HEK293 (cell line): ENCODE measurements around the gene HDAC8.

Experiments
- BCL11B ChIP-seq: fragments of 450-650 bp; formaldehyde crosslinking; IDR thresholded peaks from 2 replicates; pipeline ENCODE4 v1.5.1; 2016; ENCODE audit warnings: low read depth, missing biosample characterization, missing genetic modification characterization
- EGR2 ChIP-seq: fragments of 450-650 bp; formaldehyde crosslinking; IDR thresholded peaks from 2 replicates; pipeline ENCODE4 v1.5.1; 2016; ENCODE audit warnings: low read depth, missing biosample characterization, missing genetic modification characterization
- HOXC10 ChIP-seq: sonication (generic); formaldehyde crosslinking; IDR thresholded peaks from 2 replicates; pipeline ENCODE4 v1.8.1; 2023; ENCODE audit warnings: mild to moderate bottlenecking, missing genetic modification reagents
- KLF16 ChIP-seq: fragments of 450-650 bp; formaldehyde crosslinking; IDR thresholded peaks from 2 replicates; pipeline ENCODE4 v1.5.1; 2017; ENCODE audit warnings: missing biosample characterization, missing genetic modification characterization
- PRDM6 ChIP-seq: fragments of 450-650 bp; formaldehyde crosslinking; IDR thresholded peaks from 2 replicates; pipeline ENCODE4 v1.5.1; 2017; ENCODE audit warnings: missing biosample characterization, missing genetic modification characterization
- REST ChIP-seq: fragments of 450-650 bp; formaldehyde crosslinking; IDR thresholded peaks from 2 replicates; pipeline ENCODE4 v1.5.1; 2016; ENCODE audit warnings: missing biosample characterization, missing genetic modification characterization
- SCRT2 ChIP-seq: fragments of 450-650 bp; formaldehyde crosslinking; IDR thresholded peaks from 2 replicates; pipeline ENCODE4 v1.5.1; 2016; ENCODE audit warnings: missing biosample characterization, missing genetic modification characterization
- SP2 ChIP-seq: fragments of 450-650 bp; formaldehyde crosslinking; IDR thresholded peaks from 2 replicates; pipeline ENCODE4 v1.5.1; 2016; ENCODE audit warnings: missing biosample characterization, missing genetic modification characterization
- TCF7L2 ChIP-seq: IDR thresholded peaks from 2 replicates; pipeline ENCODE4 v1.6.1; 2011; ENCODE audit warnings: low read depth, mild to moderate bottlenecking, inconsistent platforms, low read length, moderate library complexity, borderline replicate concordance
- TSHZ1 ChIP-seq: fragments of 450-650 bp; formaldehyde crosslinking; IDR thresholded peaks from 2 replicates; pipeline ENCODE4 v1.5.1; 2016; ENCODE audit warnings: missing biosample characterization, missing genetic modification characterization, borderline replicate concordance
- YY1 ChIP-seq: fragments of 450-650 bp; formaldehyde crosslinking; IDR thresholded peaks from 2 replicates; pipeline ENCODE4 v1.5.1; 2018; ENCODE audit warnings: missing biosample characterization, missing genetic modification characterization
- ZFHX2 ChIP-seq: fragments of 450-650 bp; formaldehyde crosslinking; conservative IDR thresholded peaks from 2 replicates; pipeline ENCODE4 v1.5.1; 2016; ENCODE audit warnings: missing biosample characterization, missing genetic modification characterization
- ZNF146 ChIP-seq: fragments of 450-650 bp; formaldehyde crosslinking; IDR thresholded peaks from 2 replicates; pipeline ENCODE4 v1.5.1; 2016; ENCODE audit warnings: missing biosample characterization, missing genetic modification characterization
- ZNF174 ChIP-seq: fragments of 450-650 bp; formaldehyde crosslinking; IDR thresholded peaks from 2 replicates; pipeline ENCODE4 v1.5.0; 2017; ENCODE audit warnings: missing biosample characterization, mild to moderate bottlenecking, missing genetic modification characterization
- ZNF184 ChIP-seq: fragments of 450-650 bp; IDR thresholded peaks from 2 replicates; pipeline ENCODE4 v1.5.1; 2018; ENCODE audit warnings: missing biosample characterization, mild to moderate bottlenecking, missing genetic modification characterization
- ZNF23 ChIP-seq: fragments of 450-650 bp; formaldehyde crosslinking; IDR thresholded peaks from 2 replicates; pipeline ENCODE4 v1.5.1; 2016; ENCODE audit warnings: missing biosample characterization, missing genetic modification characterization, borderline replicate concordance
- ZNF239 ChIP-seq: fragments of 450-650 bp; formaldehyde crosslinking; IDR thresholded peaks from 2 replicates; pipeline ENCODE4 v1.5.1; 2016; ENCODE audit warnings: missing biosample characterization, missing genetic modification characterization
- ZNF248 ChIP-seq: fragments of 450-650 bp; formaldehyde crosslinking; IDR thresholded peaks from 2 replicates; pipeline ENCODE4 v1.5.1; 2017; ENCODE audit warnings: missing biosample characterization, missing genetic modification characterization
- ZNF280D ChIP-seq: fragments of 450-650 bp; formaldehyde crosslinking; IDR thresholded peaks from 2 replicates; pipeline ENCODE4 v1.5.1; 2016; ENCODE audit warnings: missing biosample characterization, missing genetic modification characterization
- ZNF37A ChIP-seq: fragments of 450-650 bp; IDR thresholded peaks from 2 replicates; pipeline ENCODE4 v1.5.1; 2018; ENCODE audit warnings: missing biosample characterization, missing genetic modification characterization
- ZNF449 ChIP-seq: fragments of 450-650 bp; formaldehyde crosslinking; IDR thresholded peaks from 2 replicates; pipeline ENCODE4 v1.5.1; 2017; ENCODE audit warnings: missing biosample characterization, mild to moderate bottlenecking, missing genetic modification characterization, moderate library complexity
- ZNF571 ChIP-seq: fragments of 450-650 bp; formaldehyde crosslinking; IDR thresholded peaks from 2 replicates; pipeline ENCODE4 v1.5.0; 2017; ENCODE audit warnings: missing biosample characterization, missing genetic modification characterization
- ZNF623 ChIP-seq: fragments of 450-650 bp; formaldehyde crosslinking; IDR thresholded peaks from 2 replicates; pipeline ENCODE4 v1.5.1; 2016; ENCODE audit warnings: missing biosample characterization, missing genetic modification characterization
- ZNF664 ChIP-seq: fragments of 450-650 bp; formaldehyde crosslinking; IDR thresholded peaks from 2 replicates; pipeline ENCODE4 v1.5.1; 2016; ENCODE audit warnings: missing biosample characterization, missing genetic modification characterization
- ZNF677 ChIP-seq: fragments of 450-650 bp; IDR thresholded peaks from 2 replicates; pipeline ENCODE4 v1.5.0; 2018; ENCODE audit warnings: missing biosample characterization, mild to moderate bottlenecking, missing genetic modification characterization, moderate library complexity
- ZNF830 ChIP-seq: fragments of 450-650 bp; IDR thresholded peaks from 2 replicates; pipeline ENCODE4 v1.5.0; 2018; ENCODE audit warnings: missing biosample characterization, missing genetic modification characterization, low read depth, mild to moderate bottlenecking, moderate library complexity

HDAC8 gene

GRCh38 chrX:72554448-72555140 lies 18.0 kb downstream of the HDAC8 start (continued):
- TF ChIP-seq ZNF174 (tag by site-specific recombination): no peak
- TF ChIP-seq ZFHX2 (tag by site-specific recombination): peak; percentile 31; the same call in 1 of the 2 replicates
- TF ChIP-seq BCL11B (tag by site-specific recombination): no peak
- TF ChIP-seq ZNF23 (tag by site-specific recombination): no peak
- TF ChIP-seq ZNF37A (tag by site-specific recombination): no peak
- no peak for TF ChIP-seq ZNF184 (tag by site-specific recombination)
- no peak for TF ChIP-seq ZNF239 (tag by site-specific recombination)
- TF ChIP-seq ZNF146 (tag by site-specific recombination): no peak
- TF ChIP-seq PRDM6: no peak
- TF ChIP-seq HOXC10: no peak
- no peak for TF ChIP-seq ZNF677
- no peak for TF ChIP-seq ZNF830 (tag by site-specific recombination)
- no peak for TF ChIP-seq ZNF449
- no peak for TF ChIP-seq ZNF248
- no peak for TF ChIP-seq TCF7L2
- no peak for TF ChIP-seq ZNF664 (tag by site-specific recombination)
- 0 out of 2 replicates have a peak, but pooled peaks have one; percentile 8 for TF ChIP-seq EGR2 (tag by site-specific recombination)
- TF ChIP-seq SP2 (tag by site-specific recombination): no peak
- TF ChIP-seq TSHZ1 (tag by site-specific recombination): no peak
- no peak for TF ChIP-seq REST
- TF ChIP-seq YY1 (tag by site-specific recombination): peak; percentile 46; the same call in 1 of the 2 replicates
- TF ChIP-seq SCRT2 (tag by site-specific recombination): peak; percentile 91
- TF ChIP-seq ZNF571 (tag by site-specific recombination): no peak
- no peak for TF ChIP-seq ZNF280D
- peak; percentile 61 for TF ChIP-seq KLF16 (tag by site-specific recombination)
- TF ChIP-seq ZNF623 (tag by site-specific recombination): no peak
